ENCODE measurements around the gene RUSC2. TPM values are rescaled to one million over a fixed set of nuclear protein-coding genes. Genes with fewer than 3 reads are reported as not detected.

RUSC2 gene
- total RNA-seq, 1 experiment from 2014 or later: 11.6 TPM

- CTCF ChIA-PET: interaction anchor here (0.8 to 1.8 kb wide), 4 partner anchors 43 to 750 kb away, joined by 3 to 7 read pairs (median 3); partner anchors contain the start of gene TESK1
- peak; percentile 92 for ATAC-seq
- H3K4me1 ChIP-seq (ENCODE audit: control insufficient read depth in 1 of 2, insufficient read depth in 2 of 2, low read length in 2 of 2): peaks cover 33 to 47% of the 10 kb centered on the region in 2 experiments
- H3K9me3 ChIP-seq (ENCODE audit: control insufficient read depth in 1 of 2, insufficient read depth in 1 of 2, low read depth in 1 of 2, low read length in 2 of 2): no peaks in the 10 kb centered on the region
- no peak overlapping the region for H2AFZ ChIP-seq (ENCODE audit: low read depth, low read length, poor library complexity, severe bottlenecking)
- peak overlapping the region; percentile 75 for H3K27ac ChIP-seq (ENCODE audit: low read depth, low read length)
- peak overlapping the region; percentile 49 for H3K9ac ChIP-seq (ENCODE audit: low read length)
- H3K36me3 ChIP-seq (ENCODE audit: control insufficient read depth in 1 of 2, insufficient read depth in 2 of 2, low read length in 2 of 2): 0 out of 4 replicates have a peak, but pooled peaks cover 0 to 3% of the 10 kb centered on the region in 2 experiments
- RAD21 ChIA-PET (ENCODE audit: low non-redundant PET in 1 of 2, low total read pairs in 2 of 2, uncharacterized antibody in 2 of 2, unreplicated experiment in 2 of 2): interaction anchor here in 1 of 2 experiments (1.0 kb wide), 1 partner anchor 43 kb away, joined by 4 read pairs; no protein-coding TSS in a partner anchor
- no TSS peak for BruUV-seq (replicated peaks)
- intact Hi-C loops (cut with micrococcal nuclease): loop anchor here (1.0 kb wide), 1 partner anchor 22 kb away; no protein-coding TSS in a partner anchor
- peak overlapping the region; percentile 1 to 21; a peak in 3 of 4 replicates for H3K4me3 ChIP-seq (replicated peaks in 1 of 2; ENCODE audit: low read depth in 1 of 2, low read length in 2 of 2)
- H3K79me2 ChIP-seq (ENCODE audit: insufficient read depth, low read length): peaks cover 9% of the 10 kb centered on the region; the same call in 1 of the 2 replicates
- H3K4me2 ChIP-seq (ENCODE audit: low read length): peak overlapping the region; percentile 66
- no peaks in the 10 kb centered on the region for H4K20me1 ChIP-seq (ENCODE audit: insufficient read depth)
- H3K27me3 ChIP-seq (ENCODE audit: insufficient read depth, low read length): no peaks in the 10 kb centered on the region
- no peaks in the 10 kb centered on the region for H3K9me2 ChIP-seq (ENCODE audit: insufficient read depth)
- POLR2A ChIA-PET: no interaction called here
- peak; percentile 73 for DNase-seq (ENCODE audit: low read depth, low spot score)
- peak; percentile 64; the same call in 1 of the 2 replicates for TF ChIP-seq JUND (IDR thresholded peaks at IDR 0.05)
- no peak for TF ChIP-seq ZNF274 (IDR thresholded peaks at IDR 0.05; ENCODE audit: low read depth, low read length)
- no peak for TF ChIP-seq YY1 (IDR thresholded peaks at IDR 0.05; ENCODE audit: extremely low read depth, insufficient replicate concordance, low read depth, low read length)
- peak; percentile 73; the same call in 1 of the 2 replicates for TF ChIP-seq CBX3 (IDR thresholded peaks at IDR 0.05; ENCODE audit: low read depth)
- no peak for TF ChIP-seq ZFX (IDR thresholded peaks at IDR 0.05)
- TF ChIP-seq EZH2 (IDR thresholded peaks at IDR 0.05): no peak
- TF ChIP-seq, protein P1, sequence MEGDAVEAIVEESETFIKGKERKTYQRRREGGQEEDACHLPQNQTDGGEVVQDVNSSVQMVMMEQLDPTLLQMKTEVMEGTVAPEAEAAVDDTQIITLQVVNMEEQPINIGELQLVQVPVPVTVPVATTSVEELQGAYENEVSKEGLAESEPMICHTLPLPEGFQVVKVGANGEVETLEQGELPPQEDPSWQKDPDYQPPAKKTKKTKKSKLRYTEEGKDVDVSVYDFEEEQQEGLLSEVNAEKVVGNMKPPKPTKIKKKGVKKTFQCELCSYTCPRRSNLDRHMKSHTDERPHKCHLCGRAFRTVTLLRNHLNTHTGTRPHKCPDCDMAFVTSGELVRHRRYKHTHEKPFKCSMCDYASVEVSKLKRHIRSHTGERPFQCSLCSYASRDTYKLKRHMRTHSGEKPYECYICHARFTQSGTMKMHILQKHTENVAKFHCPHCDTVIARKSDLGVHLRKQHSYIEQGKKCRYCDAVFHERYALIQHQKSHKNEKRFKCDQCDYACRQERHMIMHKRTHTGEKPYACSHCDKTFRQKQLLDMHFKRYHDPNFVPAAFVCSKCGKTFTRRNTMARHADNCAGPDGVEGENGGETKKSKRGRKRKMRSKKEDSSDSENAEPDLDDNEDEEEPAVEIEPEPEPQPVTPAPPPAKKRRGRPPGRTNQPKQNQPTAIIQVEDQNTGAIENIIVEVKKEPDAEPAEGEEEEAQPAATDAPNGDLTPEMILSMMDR (IDR thresholded peaks at IDR 0.05 in 2 of 3, conservative IDR thresholded peaks at IDR 0.05 in 1 of 3; ENCODE audit: borderline replicate concordance in 1 of 3, insufficient read depth in 1 of 3, low read depth in 2 of 3, low read length in 2 of 3): 0 out of 6 replicates have a peak, but pooled peaks of 2 of the 3 experiments have one; percentile 18 to 19
- no peak for TF ChIP-seq EGR1 (IDR thresholded peaks at IDR 0.05; ENCODE audit: low read depth)
- peak; percentile 80 for TF ChIP-seq CEBPB (IDR thresholded peaks at IDR 0.05; ENCODE audit: low read depth)
- 0 out of 2 replicates have a peak, but pooled peaks have one; percentile 13 for TF ChIP-seq SRF (IDR thresholded peaks at IDR 0.05; ENCODE audit: low read depth)
- TF ChIP-seq MAX (IDR thresholded peaks at IDR 0.05): no peak
- no peak; the same call in 1 of the 2 replicates for TF ChIP-seq SIN3A (IDR thresholded peaks at IDR 0.05; ENCODE audit: low read depth)
- peak; percentile 72 for TF ChIP-seq FOSL1 (IDR thresholded peaks at IDR 0.05; ENCODE audit: low read depth)
- TF ChIP-seq POLR2AphosphoS5 (IDR thresholded peaks at IDR 0.05; ENCODE audit: low read depth, low read length): no peak
- TF ChIP-seq EZH2phosphoT487 (IDR thresholded peaks at IDR 0.05; ENCODE audit: borderline replicate concordance): no peak
- TF ChIP-seq, protein P2, sequence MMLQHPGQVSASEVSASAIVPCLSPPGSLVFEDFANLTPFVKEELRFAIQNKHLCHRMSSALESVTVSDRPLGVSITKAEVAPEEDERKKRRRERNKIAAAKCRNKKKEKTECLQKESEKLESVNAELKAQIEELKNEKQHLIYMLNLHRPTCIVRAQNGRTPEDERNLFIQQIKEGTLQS (IDR thresholded peaks at IDR 0.05): no peak
- TF ChIP-seq REST (IDR thresholded peaks at IDR 0.05; ENCODE audit: low read depth): no peak
- TF ChIP-seq TCF7L2 (IDR thresholded peaks at IDR 0.05; ENCODE audit: borderline replicate concordance, extremely low read depth, insufficient read depth, insufficient read length): no peak
- TF ChIP-seq RAD21 (IDR thresholded peaks at IDR 0.05; ENCODE audit: low read depth): peak; percentile 32; the same call in 1 of the 2 replicates
- peak; percentile 69 for TF ChIP-seq SP1 (IDR thresholded peaks at IDR 0.05; ENCODE audit: low read depth)
Observed at GRCh38 chr9:35510754-35511428, 21.0 kb downstream of the RUSC2 start.

Data from HCT116 (cell line).